Panc1 (cell line): ENCODE data around the gene ARHGEF7.

Experiments
- CTCF ChIP-seq: fragments of 450-650 bp; IDR thresholded peaks from 2 replicates; pipeline ENCODE4 v1.5.1; 2017; ENCODE audit warnings: mild to moderate bottlenecking
- POLR2AphosphoS5 ChIP-seq: IDR thresholded peaks from 2 replicates; pipeline ENCODE4 v1.6.1; 2012; ENCODE audit warnings: mild to moderate bottlenecking, low read depth, low read length, moderate library complexity
- REST ChIP-seq, 2 experiments: IDR thresholded peaks; 2 replicates each; pipeline ENCODE4 v1.6.1; 2011 to 2012; ENCODE audit warnings: low read depth in 2 of 2, control low read depth in 1 of 2, low read length in 1 of 2, mild to moderate bottlenecking in 1 of 2, moderate library complexity in 1 of 2; ENCODE audit not compliant: insufficient read depth in 1 of 2
- SIN3A ChIP-seq: IDR thresholded peaks from 2 replicates; pipeline ENCODE4 v1.6.1; 2012; ENCODE audit warnings: low read depth, mild to moderate bottlenecking, low read length, moderate library complexity, borderline replicate concordance; ENCODE audit not compliant: insufficient read depth

- no peak for TF ChIP-seq CTCF
- TF ChIP-seq REST (IDR thresholded peaks at IDR 0.05; ENCODE audit: insufficient read depth in 1 of 2, low read depth in 2 of 2, low read length in 1 of 2), result no peak
- no peak for TF ChIP-seq POLR2AphosphoS5
- TF ChIP-seq SIN3A, result no peak
These were observed 202.6 kb downstream of the ARHGEF7 start for GRCh38 chr13:111317571-111318345.
